WERI-Rb-1 (cell line): ENCODE data around the gene ACOT4.
"Not testable (repeated sequence)": the region's sequence is repeated elsewhere in the genome, so short reads cannot be mapped to it uniquely, and the experiment has no call there.

Source experiments
- DNase-seq: peaks from one replicate; pipeline ENCODE4 v3.0.0-alpha.2; 2020
- H3K27ac ChIP-seq: fragments of 250-450 bp; sonication (Bioruptor Pico); 2 replicates; pipeline ENCODE4 v1.5.1; 2020; ENCODE audit warnings: mild to moderate bottlenecking, moderate library complexity
- H3K27me3 ChIP-seq: fragments of 250-450 bp; sonication (Bioruptor Pico); 2 replicates; pipeline ENCODE4 v1.5.1; 2021; ENCODE audit warnings: mild to moderate bottlenecking, low read depth, moderate library complexity; ENCODE audit not compliant: insufficient read depth, severe bottlenecking
- H3K36me3 ChIP-seq: fragments of 250-450 bp; sonication (Bioruptor Pico); 2 replicates; pipeline ENCODE4 v1.5.1; 2020; ENCODE audit warnings: mild to moderate bottlenecking, moderate library complexity
- H3K4me3 ChIP-seq: 2 replicates; pipeline ENCODE4 v1.5.1; 2011; ENCODE audit warnings: low read depth, mild to moderate bottlenecking, control low read depth, low read length
- H3K9me3 ChIP-seq: fragments of 250-450 bp; sonication (Bioruptor Pico); 2 replicates; pipeline ENCODE4 v1.5.1; 2021; ENCODE audit warnings: mild to moderate bottlenecking, moderate library complexity; ENCODE audit not compliant: severe bottlenecking
- CTCF ChIP-seq: IDR thresholded peaks from 2 replicates; pipeline ENCODE4 v1.5.1; 2011; ENCODE audit warnings: low read depth, mild to moderate bottlenecking, control low read depth, inconsistent platforms, low read length

The ACOT4 gene

DNA sequence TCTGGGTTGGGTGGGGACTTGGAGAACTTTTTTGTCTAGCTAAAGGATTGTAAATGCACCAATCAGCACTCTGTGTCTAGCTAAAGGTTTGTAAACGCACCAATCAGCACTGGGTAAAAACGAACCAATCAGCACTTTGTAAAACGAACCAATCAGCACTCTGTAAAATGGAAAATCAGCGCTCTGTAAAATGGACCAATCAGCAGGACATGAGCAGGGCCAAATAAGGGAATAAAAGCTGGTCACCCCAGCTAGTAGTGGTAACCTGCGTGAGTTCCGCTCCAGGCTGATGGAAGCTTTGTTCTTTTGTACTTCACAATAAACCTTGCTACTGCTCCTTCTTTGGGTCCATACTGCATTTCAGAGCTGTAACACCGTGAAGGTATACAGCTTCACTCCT lies 24.3 kb upstream of the ACOT4 start:
- Histone ChIP-seq H3K36me3 (no peaks in the 10 kb centered on the region), H3K9me3 (peaks cover 3% of the 10 kb centered on the region), H3K27me3 (no peaks in the 10 kb centered on the region), H3K4me3 (no peak overlapping the region), H3K27ac (no peak overlapping the region)
- TF ChIP-seq CTCF, result no peak
- no peak for DNase-seq

DNA sequence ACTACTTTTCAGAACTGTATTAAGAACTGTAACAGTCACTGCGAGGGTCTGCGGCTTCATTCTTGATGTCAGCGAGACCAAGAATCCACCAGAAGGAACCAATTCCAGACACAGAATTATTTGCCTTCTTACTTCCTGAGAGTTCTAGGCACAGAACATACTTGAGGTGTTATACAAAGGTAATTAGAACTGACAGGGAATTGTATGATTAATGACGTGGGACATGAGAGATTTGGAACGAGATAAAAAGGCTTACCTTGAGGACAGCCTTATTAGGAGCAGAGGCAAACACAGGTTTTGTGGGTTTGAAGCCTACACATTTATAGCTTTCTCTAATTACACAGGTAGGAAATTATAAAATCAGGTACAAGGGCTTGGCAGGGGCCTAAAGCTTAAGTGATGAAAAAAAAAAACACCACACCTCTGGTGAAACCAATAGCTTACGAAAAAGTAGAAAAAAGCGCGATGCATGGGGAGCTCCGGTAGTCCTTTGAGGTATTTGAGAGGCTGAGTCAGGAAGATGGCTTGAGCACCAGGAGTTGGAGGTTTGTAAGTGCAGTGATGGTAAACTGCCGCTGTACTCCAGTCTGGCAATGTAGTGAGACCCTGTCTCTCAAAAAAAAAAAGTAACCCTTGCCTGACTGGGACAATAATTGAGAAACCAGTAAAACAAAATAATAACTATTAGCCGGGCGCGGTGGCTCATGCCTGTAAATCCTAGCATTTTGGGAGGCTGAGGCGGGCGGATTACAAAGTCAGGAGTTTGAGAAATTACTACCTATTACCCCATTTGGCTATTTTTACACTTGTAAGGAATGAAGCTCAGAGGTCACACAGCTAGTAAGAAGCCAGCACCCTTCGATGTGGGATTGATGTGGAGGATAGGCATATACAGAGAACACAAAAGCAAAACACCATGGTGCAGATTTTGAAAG lies 23.5 kb upstream of the ACOT4 start:
- H3K36me3 ChIP-seq, result no peaks in the 10 kb centered on the region

DNA sequence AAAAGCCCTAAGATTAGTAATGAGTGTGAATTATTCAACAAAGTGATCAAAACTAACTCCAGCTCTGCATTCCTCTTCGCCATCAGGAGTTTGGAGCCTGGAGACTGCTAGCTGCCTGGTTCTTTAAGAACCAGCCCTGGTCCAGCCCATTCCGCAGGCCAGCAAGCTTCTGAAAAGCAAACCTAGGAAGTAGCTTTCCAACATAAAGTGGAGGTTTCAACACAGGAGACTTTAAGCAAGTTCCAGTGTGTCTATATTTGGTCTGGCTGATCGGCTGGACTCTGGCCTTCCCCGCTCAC lies 22.8 kb upstream of the ACOT4 start:
- not testable (repeated sequence) for H3K27me3 ChIP-seq, DNase-seq, H3K36me3 ChIP-seq, H3K9me3 ChIP-seq
- Histone ChIP-seq H3K27ac (peak overlapping the region; percentile 89), H3K4me3 (peak overlapping the region; percentile 59)

More for the DNA sequence above, 23.5 kb upstream of the ACOT4 start:
- no peak for TF ChIP-seq CTCF
- Histone ChIP-seq H3K9me3 (no peaks in the 10 kb centered on the region), H3K4me3 (peak overlapping the region; percentile 59; the same call in 1 of the 2 replicates), H3K27me3 (no peaks in the 10 kb centered on the region), H3K27ac (peak overlapping the region; percentile 89)
- DNase-seq, result no peak

GRCh38 chr14:73569185-73569958 lies 22.3 kb upstream of the ACOT4 start, which contains the start of gene ACOT2:
Gene ACOT2, plus strand, starts transcription at chr14:73569213. Its CDS starts 28 bp downstream, at chr14:73569241.
- H3K27me3 ChIP-seq, H3K36me3 ChIP-seq, H3K9me3 ChIP-seq: not testable (repeated sequence)
- peak; percentile 77 for DNase-seq
- H3K27ac ChIP-seq, result peak within 1 kb of the TSS; percentile 89
- peak within 1 kb of the TSS; percentile 59 for H3K4me3 ChIP-seq

GRCh38 chr14:73570913-73571312 lies 20.8 kb upstream of the ACOT4 start:
- not testable (repeated sequence) for H3K4me3 ChIP-seq, H3K9me3 ChIP-seq, H3K27ac ChIP-seq, H3K27me3 ChIP-seq
- TF ChIP-seq CTCF, result peak; percentile 62
- peaks cover 11% of the 10 kb centered on the region for H3K36me3 ChIP-seq
- peak; percentile 65 for DNase-seq

GRCh38 chr14:73573034-73573433 lies 18.6 kb upstream of the ACOT4 start:
- not testable (repeated sequence) for H3K4me3 ChIP-seq, H3K9me3 ChIP-seq, H3K27me3 ChIP-seq, DNase-seq, H3K27ac ChIP-seq
- peaks cover 12% of the 10 kb centered on the region for H3K36me3 ChIP-seq

GRCh38 chr14:73573740-73574139 lies 17.9 kb upstream of the ACOT4 start:
- not testable (repeated sequence) for H3K4me3 ChIP-seq, DNase-seq, H3K27me3 ChIP-seq, H3K9me3 ChIP-seq, H3K27ac ChIP-seq
- H3K36me3 ChIP-seq, result peaks cover 12% of the 10 kb centered on the region

- H3K27me3 ChIP-seq, DNase-seq, H3K27ac ChIP-seq, H3K4me3 ChIP-seq, H3K9me3 ChIP-seq: not testable (repeated sequence)
- H3K36me3 ChIP-seq, result peaks cover 12% of the 10 kb centered on the region
Observed at GRCh38 chr14:73574251-73574650, 17.4 kb upstream of the ACOT4 start.
